RWPE1 (cell line): ENCODE results near the gene TRIM68.

Source experiments
- CTCF ChIA-PET: fragments of 350-600 bp; sonication (Branson Sonifier 250); formaldehyde crosslinking; extraction: SDS; loops from one replicate; lab custom pipeline; 2021; lab: Yijun Ruan, JAX
- POLR2A ChIA-PET: fragments of 400-600 bp; formaldehyde crosslinking; extraction: SDS; loops from one replicate; lab custom pipeline; 2020; ENCODE audit warnings: antibody characterized with exemption; ENCODE audit not compliant: low non-redundant PET; lab: Yijun Ruan, JAX
- DNase-seq: peaks from one replicate; pipeline ENCODE4 v3.0.0; 2012; ENCODE audit warnings: low spot score
- H3K27ac ChIP-seq: fragments of 450-650 bp; 2 replicates; pipeline ENCODE4 v1.5.1; 2017
- TF ChIP-seq, protein P1 (sequence below): fragments of 450-650 bp; conservative IDR thresholded peaks from 2 replicates; pipeline ENCODE4 v1.5.1; 2017; ENCODE audit warnings: low read depth, mild to moderate bottlenecking

Gene TRIM68, protein sequence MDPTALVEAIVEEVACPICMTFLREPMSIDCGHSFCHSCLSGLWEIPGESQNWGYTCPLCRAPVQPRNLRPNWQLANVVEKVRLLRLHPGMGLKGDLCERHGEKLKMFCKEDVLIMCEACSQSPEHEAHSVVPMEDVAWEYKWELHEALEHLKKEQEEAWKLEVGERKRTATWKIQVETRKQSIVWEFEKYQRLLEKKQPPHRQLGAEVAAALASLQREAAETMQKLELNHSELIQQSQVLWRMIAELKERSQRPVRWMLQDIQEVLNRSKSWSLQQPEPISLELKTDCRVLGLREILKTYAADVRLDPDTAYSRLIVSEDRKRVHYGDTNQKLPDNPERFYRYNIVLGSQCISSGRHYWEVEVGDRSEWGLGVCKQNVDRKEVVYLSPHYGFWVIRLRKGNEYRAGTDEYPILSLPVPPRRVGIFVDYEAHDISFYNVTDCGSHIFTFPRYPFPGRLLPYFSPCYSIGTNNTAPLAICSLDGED

DNA sequence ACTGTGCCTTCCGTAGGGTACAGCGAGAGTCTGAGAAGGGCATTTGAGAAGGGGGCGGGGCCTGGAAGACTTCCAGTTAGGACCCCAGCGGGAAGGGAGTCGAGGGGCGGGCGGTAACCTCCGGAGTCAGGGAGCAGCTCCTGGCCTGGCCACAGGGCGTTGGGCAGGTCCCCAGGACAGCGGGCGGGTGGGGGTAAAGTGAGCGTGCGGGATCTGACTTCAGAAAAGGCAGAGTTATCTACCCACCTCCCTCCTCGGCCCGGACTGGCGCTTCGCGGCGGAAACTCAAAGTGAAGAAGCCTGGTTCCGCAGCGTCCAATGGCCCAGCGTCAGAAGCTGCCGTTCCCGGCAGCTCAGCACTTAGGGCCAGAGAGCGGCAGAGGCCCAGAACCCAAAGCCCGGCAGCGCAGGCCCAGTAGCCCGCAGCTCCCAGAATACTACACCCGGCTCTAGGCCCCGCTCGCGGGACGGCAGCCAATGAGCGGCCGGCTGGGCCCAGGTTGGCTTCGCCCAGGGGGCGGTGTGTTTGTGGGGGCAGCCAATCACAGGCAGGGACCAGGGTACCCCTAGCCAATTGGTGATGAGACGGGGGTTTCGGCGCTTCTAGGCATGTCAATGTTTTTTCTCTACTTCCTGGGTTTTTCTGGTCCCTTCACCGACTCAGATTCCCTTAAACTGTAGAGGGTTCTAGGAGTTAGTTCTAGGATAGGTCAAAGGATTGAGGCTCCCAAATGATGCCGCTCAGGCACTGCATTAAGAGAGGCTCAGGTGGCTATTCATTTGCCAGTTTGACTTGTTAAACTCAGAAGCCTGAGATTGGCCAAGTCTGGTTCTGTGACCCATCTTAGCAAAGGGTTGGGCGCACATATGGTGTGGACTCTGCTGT, at the start of gene TRIM68:
TSS of gene TRIM68 (minus strand) at position 451 of the 886 bp plus-strand sequence. CDS start 2,727 bp downstream, outside the sequence.
- TF ChIP-seq, protein P1, sequence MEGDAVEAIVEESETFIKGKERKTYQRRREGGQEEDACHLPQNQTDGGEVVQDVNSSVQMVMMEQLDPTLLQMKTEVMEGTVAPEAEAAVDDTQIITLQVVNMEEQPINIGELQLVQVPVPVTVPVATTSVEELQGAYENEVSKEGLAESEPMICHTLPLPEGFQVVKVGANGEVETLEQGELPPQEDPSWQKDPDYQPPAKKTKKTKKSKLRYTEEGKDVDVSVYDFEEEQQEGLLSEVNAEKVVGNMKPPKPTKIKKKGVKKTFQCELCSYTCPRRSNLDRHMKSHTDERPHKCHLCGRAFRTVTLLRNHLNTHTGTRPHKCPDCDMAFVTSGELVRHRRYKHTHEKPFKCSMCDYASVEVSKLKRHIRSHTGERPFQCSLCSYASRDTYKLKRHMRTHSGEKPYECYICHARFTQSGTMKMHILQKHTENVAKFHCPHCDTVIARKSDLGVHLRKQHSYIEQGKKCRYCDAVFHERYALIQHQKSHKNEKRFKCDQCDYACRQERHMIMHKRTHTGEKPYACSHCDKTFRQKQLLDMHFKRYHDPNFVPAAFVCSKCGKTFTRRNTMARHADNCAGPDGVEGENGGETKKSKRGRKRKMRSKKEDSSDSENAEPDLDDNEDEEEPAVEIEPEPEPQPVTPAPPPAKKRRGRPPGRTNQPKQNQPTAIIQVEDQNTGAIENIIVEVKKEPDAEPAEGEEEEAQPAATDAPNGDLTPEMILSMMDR = no peak
- DNase-seq = peak; percentile 98
- POLR2A ChIA-PET = no interaction called here
- CTCF ChIA-PET = interaction anchor here (0.6 to 1.2 kb wide), 5 partner anchors 13 to 406 kb away, joined by 3 to 4 read pairs (median 3); partner anchors contain the start of gene OR51D1
- peak within 1 kb of the TSS; percentile 89 for H3K27ac ChIP-seq

DNA sequence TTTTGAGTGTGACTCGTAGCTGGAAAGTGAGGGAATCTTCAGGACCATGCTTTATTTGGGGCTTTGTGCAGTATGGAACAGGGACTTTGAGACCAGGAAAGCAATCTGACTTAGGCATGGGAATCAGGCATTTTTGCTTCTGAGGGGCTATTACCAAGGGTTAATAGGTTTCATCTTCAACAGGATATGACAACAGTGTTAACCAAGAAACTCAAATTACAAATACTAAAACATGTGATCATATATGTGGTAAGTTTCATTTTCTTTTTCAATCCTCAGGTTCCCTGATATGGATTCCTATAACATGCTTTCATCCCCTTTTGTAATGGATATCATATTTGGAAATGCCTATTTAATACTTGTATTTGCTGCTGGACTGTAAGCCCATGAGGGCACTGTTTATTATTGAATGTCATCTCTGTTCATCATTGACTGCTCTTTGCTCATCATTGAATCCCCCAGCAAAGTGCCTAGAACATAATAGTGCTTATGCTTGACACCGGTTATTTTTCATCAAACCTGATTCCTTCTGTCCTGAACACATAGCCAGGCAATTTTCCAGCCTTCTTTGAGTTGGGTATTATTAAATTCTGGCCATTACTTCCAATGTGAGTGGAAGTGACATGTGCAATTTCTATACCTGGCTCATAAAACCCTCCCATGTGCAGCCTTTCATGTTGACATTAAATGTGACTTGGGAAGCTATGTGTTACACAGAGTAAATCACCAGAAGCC, 46.8 kb upstream of the TRIM68 start:
- POLR2A ChIA-PET = no interaction called here
- CTCF ChIA-PET = no interaction called here
- H3K27ac ChIP-seq = no peak overlapping the region
- TF ChIP-seq, protein P1 = no peak
- no peak for DNase-seq

DNA sequence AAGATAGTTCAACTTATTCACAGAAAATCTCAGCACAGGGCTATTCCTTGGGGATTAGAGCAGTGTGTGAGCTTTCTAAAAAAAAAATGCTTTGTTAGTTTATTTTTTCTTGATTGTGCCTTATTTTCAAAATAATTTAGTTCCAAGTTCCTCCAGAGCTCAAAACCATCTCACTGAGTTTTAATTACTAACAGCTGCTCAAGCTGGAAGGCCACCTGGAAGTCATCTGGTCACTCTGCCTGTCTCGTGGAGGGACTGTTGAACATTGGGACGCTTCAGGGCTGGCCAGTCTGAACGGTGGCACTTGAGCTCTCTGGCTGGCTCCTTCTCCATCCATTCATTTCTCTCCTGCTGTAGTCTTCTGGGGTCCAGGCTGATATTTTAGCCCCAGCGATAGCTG, 39.7 kb upstream of the TRIM68 start:
- CTCF ChIA-PET = interaction anchor here (0.6 to 0.7 kb wide), 2 partner anchors 236 to 461 kb away, joined by 3 to 6 read pairs; no protein-coding TSS in a partner anchor
- DNase-seq = no peak
- POLR2A ChIA-PET = no interaction called here

DNA sequence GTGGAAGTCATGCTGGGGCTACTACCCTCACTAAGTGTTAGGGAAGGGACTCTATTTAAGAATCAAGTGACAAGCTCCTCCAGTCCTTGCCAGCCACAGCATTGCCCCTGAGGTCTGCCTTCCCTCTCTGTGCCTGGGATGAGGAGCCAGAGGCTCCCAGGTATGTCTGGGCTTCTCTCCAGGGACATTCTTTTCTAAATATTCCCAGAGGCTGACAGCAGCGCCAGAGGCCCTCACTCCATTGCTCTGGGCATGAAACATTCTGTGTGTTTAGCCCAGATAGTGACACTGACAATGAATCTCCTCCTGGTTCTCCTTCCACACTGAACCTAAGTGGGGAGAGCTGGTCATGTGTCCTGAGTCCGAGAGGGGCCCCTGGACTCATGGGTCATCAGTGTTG, 37.9 kb upstream of the TRIM68 start:
- ChIA-PET CTCF (interaction anchor here (1.8 kb wide), 1 partner anchor 9 kb away, joined by 6 read pairs; the partner anchor contains the start of gene OR51D1), POLR2A (no interaction called here)
- TF ChIP-seq, protein P1 = no peak
- DNase-seq = no peak
- no peak overlapping the region for H3K27ac ChIP-seq

More for the DNA sequence above, 39.7 kb upstream of the TRIM68 start:
- H3K27ac ChIP-seq = no peak overlapping the region
- TF ChIP-seq, protein P1 = no peak

DNA sequence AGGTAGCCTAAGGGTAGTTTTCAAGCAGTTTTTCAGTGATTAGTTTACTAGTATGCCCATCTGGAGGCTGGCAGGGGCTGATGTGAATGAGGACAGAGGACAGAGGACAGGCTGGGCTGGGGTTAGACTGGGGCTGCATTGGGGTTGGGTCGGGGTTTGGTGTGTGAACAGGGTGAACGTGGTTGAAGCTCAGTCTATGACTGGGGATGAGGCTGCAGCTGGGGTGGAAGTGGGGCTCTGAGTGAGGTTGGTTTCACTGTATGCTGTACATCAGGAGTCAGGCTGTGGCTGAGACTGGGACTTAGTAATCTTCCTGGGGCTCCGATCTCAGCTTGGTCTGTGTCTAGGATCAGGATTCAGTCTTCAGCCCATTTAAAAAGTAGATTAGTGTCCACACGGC, 36.2 kb upstream of the TRIM68 start:
- DNase-seq = no peak
- H3K27ac ChIP-seq = no peak overlapping the region
- TF ChIP-seq, protein P1 = no peak
- ChIA-PET POLR2A (no interaction called here), CTCF (no interaction called here)

DNA sequence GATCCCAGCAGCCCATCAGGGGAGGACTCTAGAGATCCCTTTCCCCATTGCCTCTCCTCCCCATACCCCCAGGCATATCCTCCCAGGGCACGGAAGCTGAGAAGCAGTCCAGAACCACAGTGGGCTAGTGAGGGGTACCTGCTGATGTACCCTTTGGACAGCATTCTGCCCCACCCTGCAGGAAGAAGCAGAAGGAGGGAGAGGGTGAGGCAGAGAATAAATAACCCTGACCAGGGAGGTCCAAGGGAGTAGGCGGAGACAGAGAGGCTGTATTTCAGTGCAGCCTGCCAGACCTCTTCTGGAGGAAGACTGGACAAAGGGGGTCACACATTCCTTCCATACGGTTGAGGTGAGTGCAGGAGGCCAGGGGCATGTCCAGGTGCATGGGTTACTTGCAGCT, 35.7 kb upstream of the TRIM68 start, which contains the start of gene OR51E1:
TSS of gene OR51E1 (plus strand) at position 301 of the 400 bp plus-strand sequence. CDS start 8,545 bp downstream, outside the sequence.
- CTCF ChIA-PET = no interaction called here
- POLR2A ChIA-PET = no interaction called here
- TF ChIP-seq, protein P1 = no peak

More for the DNA sequence above, 35.7 kb upstream of the TRIM68 start, which contains the start of gene OR51E1:
- DNase-seq = no peak
- no peak within 1 kb of the TSS for H3K27ac ChIP-seq
